Sigmoid colon (tissue), 7 donors: ENCODE results near the gene EFR3B. TPM values are rescaled to one million over a fixed set of nuclear protein-coding genes. Genes with fewer than 3 reads are reported as not detected.

Experiments
- DNase-seq: peaks from one replicate; pipeline ENCODE4 v3.0.0-alpha.2; 2019
- H3K27ac ChIP-seq, 4 donors: fragments of 200-600 bp; sonication (generic); one replicate each; pipeline ENCODE4 v1.5.1; 2016 to 2019; ENCODE audit warnings: mild to moderate bottlenecking in 1 of 4
- H3K27me3 ChIP-seq, 3 donors: fragments of 200-600 bp; sonication (generic); one replicate each; pipeline ENCODE4 v1.5.1; 2019; ENCODE audit warnings: mild to moderate bottlenecking in 1 of 3
- H3K36me3 ChIP-seq, 4 donors: fragments of 200-600 bp; sonication (generic); one replicate each; pipeline ENCODE4 v1.5.1; 2016 to 2019
- H3K4me1 ChIP-seq, 4 donors: fragments of 200-600 bp; sonication (generic); one replicate each; pipeline ENCODE4 v1.5.1; 2017 to 2019
- H3K4me3 ChIP-seq, 4 donors: fragments of 200-600 bp; sonication (generic); one replicate each; pipeline ENCODE4 v1.5.1; 2017 to 2019; ENCODE audit warnings: mild to moderate bottlenecking in 2 of 4, moderate library complexity in 1 of 4
- H3K9me3 ChIP-seq, 4 donors: fragments of 200-600 bp in 3 of 4; sonication (generic) in 3 of 4; one replicate each; pipeline versions ENCODE4 v1.5.1 to v1.6.1; 2013 to 2019
- EP300 ChIP-seq, 4 donors: sonication (generic); formaldehyde crosslinking; IDR thresholded peaks; one replicate each; pipeline ENCODE4 v1.6.1; 2017; ENCODE audit warnings: antibody characterized with exemption in 4 of 4
- POLR2A ChIP-seq, 2 donors: fragments of 450-650 bp; IDR thresholded peaks; one replicate each; pipeline ENCODE4 v1.6.1; 2016; ENCODE audit warnings: antibody characterized with exemption in 2 of 2, mild to moderate bottlenecking in 2 of 2, moderate library complexity in 2 of 2
- POLR2AphosphoS5 ChIP-seq, 4 donors: sonication (generic); formaldehyde crosslinking; IDR thresholded peaks; one replicate each; pipeline ENCODE4 v1.6.1; 2017; ENCODE audit warnings: antibody characterized with exemption in 4 of 4
- WGBS, 2 donors: extraction: QIAGEN DNeasy Blood & Tissue Kit; methylation state at CpG; one replicate each; pipeline ENCODE4 v1.1.7; 2013; 5-methylcytosine and 5-hydroxymethylcytosine counted together
- intact Hi-C: fragments of 100-400 bp; cut with DNase I; formaldehyde crosslinking; loops from one replicate; pipeline ENCODE4 v1.15.1; 2023
- polyA plus RNA-seq, 3 donors: library from polyadenylated mRNA; stranded (reverse); fragments of 200-250 nt; gene quantifications; one replicate each; pipeline ENCODE4 v1.2.3, GENCODE V29; 2013
- total RNA-seq, 4 donors: library from RNA; depleted of rRNA; stranded (reverse); fragments of >200 nt; gene quantifications; one replicate each; pipeline ENCODE4 v1.1.0, GENCODE V29; 2016
- TF ChIP-seq, protein P1 (sequence below), 4 experiments: fragments of 450-650 bp in 3 of 4; fragments of 200-600 bp in 1 of 4; IDR thresholded peaks; one replicate each; pipeline ENCODE4 v1.5.1; 2016 to 2019; ENCODE audit warnings: antibody characterized with exemption in 4 of 4, mild to moderate bottlenecking in 3 of 4, moderate library complexity in 2 of 4
- donor health status: healthy with polysubstance abuse.
- donor health status: Bipolar disorder and iron deficiency.
- donor health status: healthy.

Gene EFR3B
- total and polyA plus RNA-seq, 7 donors: under 0.01 to 1.9 (median 0.50) TPM

DNA sequence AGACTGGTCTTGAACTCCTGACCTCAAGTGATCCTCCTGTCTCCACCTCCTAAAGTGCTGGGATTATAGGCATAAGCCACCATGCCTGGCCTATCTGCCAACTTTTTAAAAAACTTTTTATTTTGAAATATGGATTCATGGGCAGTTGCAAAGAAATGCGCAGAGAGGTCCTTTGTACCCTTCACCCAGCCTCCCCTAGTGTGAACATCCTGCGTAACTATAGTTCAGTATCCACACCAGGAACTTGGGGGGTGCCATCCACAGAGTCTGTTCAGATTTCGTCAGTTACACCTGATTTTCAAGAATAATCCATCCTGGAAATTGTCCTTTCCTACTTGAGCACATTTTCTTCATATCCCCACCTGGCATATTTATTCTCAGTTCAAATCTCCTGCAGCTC lies 33.0 kb downstream of the EFR3B start:
- WGBS, 2 donors: 93 to 95% methylated on average over 3 of the region's 3 CpGs
- TF ChIP-seq POLR2A (IDR thresholded peaks at IDR 0.05) (no peak), POLR2AphosphoS5 (IDR thresholded peaks at IDR 0.05) (no peak), EP300 (IDR thresholded peaks at IDR 0.05) (no peak)
- TF ChIP-seq, protein P1, sequence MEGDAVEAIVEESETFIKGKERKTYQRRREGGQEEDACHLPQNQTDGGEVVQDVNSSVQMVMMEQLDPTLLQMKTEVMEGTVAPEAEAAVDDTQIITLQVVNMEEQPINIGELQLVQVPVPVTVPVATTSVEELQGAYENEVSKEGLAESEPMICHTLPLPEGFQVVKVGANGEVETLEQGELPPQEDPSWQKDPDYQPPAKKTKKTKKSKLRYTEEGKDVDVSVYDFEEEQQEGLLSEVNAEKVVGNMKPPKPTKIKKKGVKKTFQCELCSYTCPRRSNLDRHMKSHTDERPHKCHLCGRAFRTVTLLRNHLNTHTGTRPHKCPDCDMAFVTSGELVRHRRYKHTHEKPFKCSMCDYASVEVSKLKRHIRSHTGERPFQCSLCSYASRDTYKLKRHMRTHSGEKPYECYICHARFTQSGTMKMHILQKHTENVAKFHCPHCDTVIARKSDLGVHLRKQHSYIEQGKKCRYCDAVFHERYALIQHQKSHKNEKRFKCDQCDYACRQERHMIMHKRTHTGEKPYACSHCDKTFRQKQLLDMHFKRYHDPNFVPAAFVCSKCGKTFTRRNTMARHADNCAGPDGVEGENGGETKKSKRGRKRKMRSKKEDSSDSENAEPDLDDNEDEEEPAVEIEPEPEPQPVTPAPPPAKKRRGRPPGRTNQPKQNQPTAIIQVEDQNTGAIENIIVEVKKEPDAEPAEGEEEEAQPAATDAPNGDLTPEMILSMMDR (IDR thresholded peaks at IDR 0.05): no peak
- Histone ChIP-seq H3K4me3 (no peak overlapping the region), H3K9me3 (no peaks in the 10 kb centered on the region), H3K27me3 (no peaks in the 10 kb centered on the region), H3K27ac (no peak overlapping the region), H3K36me3 (no peaks in the 10 kb centered on the region), H3K4me1 (peaks cover 0 to 15% (median 12%) of the 10 kb centered on the region in 4 donors)
- intact Hi-C loops: no loop called here
- DNase-seq: no peak

DNA sequence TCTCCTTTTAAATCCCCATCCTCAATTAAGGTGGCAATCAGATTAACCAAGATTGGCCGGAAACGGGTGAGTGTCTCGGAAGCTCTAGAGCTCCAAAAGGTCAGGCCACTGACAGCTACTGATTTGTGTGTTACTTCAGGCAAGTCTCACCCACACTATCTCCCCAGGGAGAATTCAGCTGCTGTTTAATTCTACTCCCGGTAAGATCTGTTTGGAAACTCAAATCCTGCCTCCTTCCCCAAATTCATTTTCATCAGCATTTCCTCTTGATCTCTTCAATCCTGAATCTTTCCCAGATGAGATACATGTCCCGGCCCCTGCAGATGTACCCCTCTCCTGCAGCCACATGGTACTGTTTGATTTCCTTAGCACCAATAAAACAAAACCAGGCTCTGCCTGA lies 34.9 kb downstream of the EFR3B start:
- intact Hi-C loops: no loop called here
- Histone ChIP-seq H3K4me1 (peaks cover 0 to 15% (median 12%) of the 10 kb centered on the region in 4 donors), H3K27me3 (no peaks in the 10 kb centered on the region), H3K27ac (peak overlapping the region in 1 of 4 donors; percentile 7), H3K9me3 (no peaks in the 10 kb centered on the region), H3K4me3 (no peak overlapping the region), H3K36me3 (no peaks in the 10 kb centered on the region)
- peak; percentile 7 for DNase-seq
- TF ChIP-seq, protein P1 (IDR thresholded peaks at IDR 0.05): no peak
- TF ChIP-seq POLR2AphosphoS5 (IDR thresholded peaks at IDR 0.05) (no peak), POLR2A (IDR thresholded peaks at IDR 0.05) (no peak), EP300 (IDR thresholded peaks at IDR 0.05) (no peak)
- 69 to 89% methylated on average over 5 of the region's 5 CpGs for WGBS, 2 donors

DNA sequence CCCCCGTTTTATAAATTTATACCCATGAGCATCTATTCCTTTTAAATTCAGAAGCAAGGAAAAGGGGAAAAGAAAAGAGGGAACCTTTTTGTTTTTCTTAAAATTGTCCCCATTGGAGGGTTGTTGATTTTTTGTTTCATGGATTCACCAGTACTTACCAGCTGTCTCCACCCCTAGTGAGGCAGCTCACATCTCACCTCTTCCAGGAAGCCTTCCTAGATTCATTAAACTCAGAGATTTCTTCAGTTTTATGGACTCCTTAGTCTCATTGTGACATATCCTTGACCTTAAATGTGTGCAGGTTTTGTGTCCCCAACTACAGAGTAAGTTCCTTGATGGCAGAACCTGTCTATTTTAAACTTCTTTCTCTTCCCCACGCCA lies 35.9 kb downstream of the EFR3B start:
- Histone ChIP-seq H3K4me3 (no peak overlapping the region), H3K27me3 (no peaks in the 10 kb centered on the region), H3K9me3 (no peaks in the 10 kb centered on the region), H3K4me1 (peaks cover 0 to 15% (median 12%) of the 10 kb centered on the region in 4 donors), H3K36me3 (no peaks in the 10 kb centered on the region), H3K27ac (peak overlapping the region; percentile 8 to 73 (median 56))
- WGBS, 2 donors: 65 to 75% methylated on average over 2 of the region's 2 CpGs
- no peak for DNase-seq
- intact Hi-C loops: no loop called here
- TF ChIP-seq EP300 (IDR thresholded peaks at IDR 0.05) (no peak), POLR2A (IDR thresholded peaks at IDR 0.05) (no peak)

DNA sequence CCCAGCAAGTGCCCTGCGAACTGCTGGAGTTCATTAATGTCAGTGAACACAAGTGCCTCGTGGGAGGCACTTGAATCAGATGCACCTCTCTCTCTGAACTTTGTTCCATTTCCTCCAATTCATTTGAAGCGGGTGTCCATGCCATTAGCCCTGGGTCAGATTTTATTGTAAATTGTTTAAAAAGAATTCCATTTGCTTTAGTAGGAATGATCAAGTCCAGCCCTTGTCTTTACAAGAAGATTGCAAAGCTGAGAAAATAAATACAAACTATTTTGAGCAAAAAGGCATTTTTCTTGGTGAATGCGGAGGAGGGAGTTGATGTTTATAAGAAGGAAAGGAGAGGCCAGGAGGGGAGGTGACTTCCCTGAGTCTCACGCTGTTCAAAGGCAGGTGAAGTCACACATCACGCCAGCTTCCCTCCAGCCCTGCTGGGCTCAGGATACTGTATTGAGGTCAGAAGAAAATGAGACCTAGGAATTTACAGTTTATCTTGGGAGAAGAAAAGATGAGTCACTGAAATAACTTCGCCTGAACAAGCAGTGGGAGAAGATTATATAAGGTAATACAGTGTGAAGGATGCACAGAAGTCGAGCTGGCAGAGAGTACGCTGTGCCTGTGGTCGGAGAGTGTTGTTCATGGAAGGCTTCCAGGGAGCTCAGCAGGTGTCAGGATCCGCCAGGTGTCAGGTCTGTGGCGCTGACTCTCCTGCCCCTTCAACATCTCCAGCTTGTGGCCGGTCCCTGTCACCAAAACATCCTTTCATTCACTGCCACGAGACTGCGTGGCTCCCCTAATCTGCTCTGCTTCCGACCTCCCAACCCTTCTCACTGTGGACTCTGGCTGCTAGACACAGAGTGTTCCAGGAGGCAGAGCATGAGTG lies 36.5 kb downstream of the EFR3B start:
- WGBS, 2 donors: 14 to 50% methylated on average over 16 of the region's 16 CpGs
- H3K36me3 ChIP-seq: no peaks in the 10 kb centered on the region
- no peaks in the 10 kb centered on the region for H3K27me3 ChIP-seq
- peak overlapping the region in 1 of 4 donors; percentile 9 for H3K4me3 ChIP-seq
- TF ChIP-seq, protein P1 (IDR thresholded peaks at IDR 0.05): no peak
- peak in 1 of 4 donors; percentile 52 for TF ChIP-seq EP300 (IDR thresholded peaks at IDR 0.05)
- peak in 1 of 4 donors; percentile 59 for TF ChIP-seq POLR2AphosphoS5 (IDR thresholded peaks at IDR 0.05)
- no peak for TF ChIP-seq POLR2A (IDR thresholded peaks at IDR 0.05)
- H3K4me1 ChIP-seq: peaks cover 0 to 15% (median 12%) of the 10 kb centered on the region in 4 donors
- intact Hi-C loops: no loop called here
- no peaks in the 10 kb centered on the region for H3K9me3 ChIP-seq
- peak overlapping the region; percentile 8 to 73 (median 56) for H3K27ac ChIP-seq
- DNase-seq: peak; percentile 62

DNA sequence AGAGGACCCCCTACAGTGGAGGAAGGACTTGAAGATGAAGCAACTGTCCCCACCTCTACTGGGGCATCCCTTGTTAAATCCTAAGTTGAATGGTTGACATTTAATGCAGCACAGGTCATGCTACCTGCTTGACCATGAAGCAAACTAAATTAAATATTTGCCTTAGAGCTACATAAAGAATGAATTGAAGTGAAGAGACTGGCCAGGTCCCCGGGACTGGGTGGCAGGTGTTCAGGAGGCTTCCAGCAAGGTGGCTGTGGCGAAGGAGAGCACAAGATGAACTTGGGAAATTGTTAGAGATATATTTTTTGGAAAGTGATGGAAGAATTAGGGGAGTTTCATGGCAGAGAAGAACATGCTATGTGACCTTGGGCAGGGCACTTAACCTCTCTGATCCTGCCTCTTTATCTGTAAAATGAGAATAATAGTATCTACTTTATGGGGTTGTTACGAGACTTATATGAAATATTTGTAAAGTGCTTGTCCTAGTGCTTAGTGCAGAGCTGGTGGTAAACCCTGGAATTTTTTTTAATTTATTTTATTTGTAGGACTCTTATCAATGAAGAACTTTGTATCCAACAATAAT lies 37.3 kb downstream of the EFR3B start:
- intact Hi-C loops: no loop called here
- no peaks in the 10 kb centered on the region for H3K9me3 ChIP-seq
- H3K4me1 ChIP-seq: peaks cover 0 to 15% (median 12%) of the 10 kb centered on the region in 4 donors
- H3K4me3 ChIP-seq: peak overlapping the region in 1 of 4 donors; percentile 9
- no peak for TF ChIP-seq POLR2A (IDR thresholded peaks at IDR 0.05)
- H3K27me3 ChIP-seq: no peaks in the 10 kb centered on the region
- WGBS, 2 donors: 49 to 76% methylated on average over 3 of the region's 3 CpGs
- H3K36me3 ChIP-seq: no peaks in the 10 kb centered on the region
- H3K27ac ChIP-seq: peak overlapping the region; percentile 8 to 73 (median 56)
- DNase-seq: peak; percentile 12
